ENCODE measurements around the gene SLC22A12.

DNA sequence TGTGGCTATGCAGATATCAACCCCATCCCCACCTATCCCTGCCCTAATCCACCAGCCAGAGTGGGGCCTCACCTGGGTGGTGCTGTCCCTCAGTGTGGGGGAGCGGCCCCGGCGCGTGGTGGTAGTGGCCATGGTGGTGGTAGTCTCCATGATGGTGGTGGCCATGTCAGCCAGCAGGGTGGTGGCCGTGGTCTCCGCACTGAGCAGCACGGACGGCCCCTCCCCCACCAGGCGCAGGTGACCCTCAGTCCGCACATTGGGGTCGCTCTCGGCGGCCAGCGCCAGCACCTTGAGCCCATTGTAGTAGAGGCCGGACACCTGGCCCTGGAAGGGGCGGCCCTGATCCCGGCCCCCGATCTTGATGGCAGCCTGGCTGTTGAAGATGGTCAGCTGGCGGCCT is 31.7 kb downstream of the SLC22A12 start:
- TF ChIP-seq, protein P1, sequence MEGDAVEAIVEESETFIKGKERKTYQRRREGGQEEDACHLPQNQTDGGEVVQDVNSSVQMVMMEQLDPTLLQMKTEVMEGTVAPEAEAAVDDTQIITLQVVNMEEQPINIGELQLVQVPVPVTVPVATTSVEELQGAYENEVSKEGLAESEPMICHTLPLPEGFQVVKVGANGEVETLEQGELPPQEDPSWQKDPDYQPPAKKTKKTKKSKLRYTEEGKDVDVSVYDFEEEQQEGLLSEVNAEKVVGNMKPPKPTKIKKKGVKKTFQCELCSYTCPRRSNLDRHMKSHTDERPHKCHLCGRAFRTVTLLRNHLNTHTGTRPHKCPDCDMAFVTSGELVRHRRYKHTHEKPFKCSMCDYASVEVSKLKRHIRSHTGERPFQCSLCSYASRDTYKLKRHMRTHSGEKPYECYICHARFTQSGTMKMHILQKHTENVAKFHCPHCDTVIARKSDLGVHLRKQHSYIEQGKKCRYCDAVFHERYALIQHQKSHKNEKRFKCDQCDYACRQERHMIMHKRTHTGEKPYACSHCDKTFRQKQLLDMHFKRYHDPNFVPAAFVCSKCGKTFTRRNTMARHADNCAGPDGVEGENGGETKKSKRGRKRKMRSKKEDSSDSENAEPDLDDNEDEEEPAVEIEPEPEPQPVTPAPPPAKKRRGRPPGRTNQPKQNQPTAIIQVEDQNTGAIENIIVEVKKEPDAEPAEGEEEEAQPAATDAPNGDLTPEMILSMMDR (conservative IDR thresholded peaks at IDR 0.05; ENCODE audit: low read depth, low read length) = no peak
- TF ChIP-seq EZH2 (IDR thresholded peaks at IDR 0.05; ENCODE audit: low read length, unreplicated experiment) (no peak), EZH2phosphoT487 (IDR thresholded peaks at IDR 0.05; ENCODE audit: borderline replicate concordance, low read length) (no peak)
